HG03469 (cell line): ENCODE measurements around the gene PCDHB8.
"Not testable (repeated sequence)": the region's sequence is repeated elsewhere in the genome, so short reads cannot be mapped to it uniquely, and the experiment has no call there.

Experiments used
- ATAC-seq: cut with Tn5 transposase; IDR thresholded peaks from one replicate; pipeline ENCODE4 v1.9.1; 2021; ENCODE audit warnings: mild to moderate bottlenecking, moderate library complexity, moderate number of reproducible peaks; ENCODE audit not compliant: unreplicated experiment

Gene PCDHB8

GRCh38 chr5:141177577-141178191 is at the start of gene PCDHB8:
Gene PCDHB8, plus strand, starts transcription at chr5:141177790. Its CDS starts 245 bp downstream, at chr5:141178035.
- ATAC-seq = not testable (repeated sequence)

- no peak for ATAC-seq
These were observed 42.4 kb upstream of the PCDHB8 start, which contains the start of gene PCDHB5 for GRCh38 chr5:141135030-141135717. Gene PCDHB5, plus strand, starts transcription at chr5:141135206. Its CDS starts 229 bp downstream, at chr5:141135435.

GRCh38 chr5:141135718-141136266 is 41.8 kb upstream of the PCDHB8 start:
- ATAC-seq = no peak

- not testable (repeated sequence) for ATAC-seq
These were observed 40.2 kb upstream of the PCDHB8 start for GRCh38 chr5:141137346-141137745.

GRCh38 chr5:141149812-141150211 is 27.8 kb upstream of the PCDHB8 start, which contains the start of gene PCDHB6:
Gene PCDHB6, plus strand, starts transcription at chr5:141150057. Its CDS starts 201 bp downstream, at chr5:141150258.
- no peak for ATAC-seq

GRCh38 chr5:141150224-141150992 is 27.2 kb upstream of the PCDHB8 start:
- ATAC-seq = no peak

- no peak for ATAC-seq
These were observed 26.6 kb upstream of the PCDHB8 start for GRCh38 chr5:141150993-141151325.

GRCh38 chr5:141151632-141152031 is 26.0 kb upstream of the PCDHB8 start:
- ATAC-seq = not testable (repeated sequence)

- not testable (repeated sequence) for ATAC-seq
These were observed 25.5 kb upstream of the PCDHB8 start for GRCh38 chr5:141152096-141152495.

GRCh38 chr5:141155540-141156374 is 21.8 kb upstream of the PCDHB8 start:
- no peak for ATAC-seq

- not testable (repeated sequence) for ATAC-seq
These were observed 20.2 kb upstream of the PCDHB8 start for GRCh38 chr5:141157356-141157755.

- ATAC-seq = not testable (repeated sequence)
These were observed 19.7 kb upstream of the PCDHB8 start for GRCh38 chr5:141157901-141158300.

- no peak for ATAC-seq
These were observed 5.0 kb upstream of the PCDHB8 start, which contains the start of gene PCDHB7 for GRCh38 chr5:141172381-141173204. Gene PCDHB7, plus strand, starts transcription at chr5:141172644. Its CDS starts 192 bp downstream, at chr5:141172836.

- ATAC-seq = not testable (repeated sequence)
These were observed 3.1 kb upstream of the PCDHB8 start for GRCh38 chr5:141174291-141175104.

GRCh38 chr5:141175933-141176332 is 1.7 kb upstream of the PCDHB8 start:
- no peak for ATAC-seq

- not testable (repeated sequence) for ATAC-seq
These were observed 1.8 kb downstream of the PCDHB8 start for GRCh38 chr5:141179371-141179770.

GRCh38 chr5:141179876-141180275 is 2.3 kb downstream of the PCDHB8 start:
- not testable (repeated sequence) for ATAC-seq

- no peak for ATAC-seq
These were observed 2.7 kb downstream of the PCDHB8 start for GRCh38 chr5:141180313-141180712.
